ENCODE results near the gene PAGE2B.
"Not testable (repeated sequence)": the region's sequence is repeated elsewhere in the genome, so short reads cannot be mapped to it uniquely, and the experiment has no call there.

The PAGE2B gene, protein sequence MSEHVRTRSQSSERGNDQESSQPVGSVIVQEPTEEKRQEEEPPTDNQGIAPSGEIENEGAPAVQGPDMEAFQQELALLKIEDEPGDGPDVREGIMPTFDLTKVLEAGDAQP

GRCh38 chrX:55074851-55075467 lies at the start of gene PAGE2B:
TSS of gene PAGE2B (plus strand) at chrX:55075030. CDS start at chrX:55076042, 1,012 bp downstream.
- DNase-seq: no peak

GRCh38 chrX:55026143-55026542 lies 48.7 kb upstream of the PAGE2B start:
- no peak for DNase-seq

GRCh38 chrX:55026840-55027239 lies 48.0 kb upstream of the PAGE2B start:
- DNase-seq: no peak

DNA sequence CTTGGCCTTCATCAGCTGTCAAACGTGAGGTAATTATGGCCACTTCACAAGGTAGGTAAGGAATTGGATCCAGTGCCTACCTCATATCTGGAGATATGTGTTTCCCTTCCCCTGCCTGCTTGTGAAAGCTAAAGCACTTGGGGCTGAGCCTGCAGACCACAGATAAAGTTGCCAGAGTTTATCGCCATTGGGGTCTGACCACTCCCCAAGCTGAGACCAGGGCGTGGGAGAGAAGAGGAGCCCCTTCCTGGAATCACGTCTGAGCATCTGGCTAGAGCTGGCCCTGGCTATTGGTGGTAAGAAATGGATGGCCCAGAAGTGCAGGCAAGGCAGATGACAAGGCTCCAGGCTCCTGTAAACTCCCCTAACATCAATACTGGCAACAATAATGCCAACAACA lies 46.8 kb upstream of the PAGE2B start:
- DNase-seq: no peak

- no peak for DNase-seq
These were observed 46.2 kb upstream of the PAGE2B start for GRCh38 chrX:55028611-55029010.

DNA sequence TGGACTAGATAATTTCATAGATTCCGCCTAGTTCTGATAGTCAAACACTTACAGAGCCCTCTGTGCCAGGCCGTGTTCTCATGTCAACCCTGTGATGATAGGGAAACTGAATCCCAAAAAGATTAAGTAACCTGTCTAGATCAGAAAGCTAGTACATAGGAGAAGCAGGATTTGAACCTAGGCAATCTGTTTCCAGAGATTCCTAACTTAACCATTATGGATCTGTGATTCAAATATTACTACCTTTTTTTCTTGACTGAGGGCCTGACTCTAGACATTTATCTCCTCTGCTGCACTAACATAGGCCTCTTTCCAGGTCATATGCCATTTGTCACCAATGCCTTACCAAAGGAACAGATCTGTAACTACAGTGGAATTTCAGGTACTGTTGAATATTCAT lies 45.5 kb upstream of the PAGE2B start:
- no peak for DNase-seq

DNA sequence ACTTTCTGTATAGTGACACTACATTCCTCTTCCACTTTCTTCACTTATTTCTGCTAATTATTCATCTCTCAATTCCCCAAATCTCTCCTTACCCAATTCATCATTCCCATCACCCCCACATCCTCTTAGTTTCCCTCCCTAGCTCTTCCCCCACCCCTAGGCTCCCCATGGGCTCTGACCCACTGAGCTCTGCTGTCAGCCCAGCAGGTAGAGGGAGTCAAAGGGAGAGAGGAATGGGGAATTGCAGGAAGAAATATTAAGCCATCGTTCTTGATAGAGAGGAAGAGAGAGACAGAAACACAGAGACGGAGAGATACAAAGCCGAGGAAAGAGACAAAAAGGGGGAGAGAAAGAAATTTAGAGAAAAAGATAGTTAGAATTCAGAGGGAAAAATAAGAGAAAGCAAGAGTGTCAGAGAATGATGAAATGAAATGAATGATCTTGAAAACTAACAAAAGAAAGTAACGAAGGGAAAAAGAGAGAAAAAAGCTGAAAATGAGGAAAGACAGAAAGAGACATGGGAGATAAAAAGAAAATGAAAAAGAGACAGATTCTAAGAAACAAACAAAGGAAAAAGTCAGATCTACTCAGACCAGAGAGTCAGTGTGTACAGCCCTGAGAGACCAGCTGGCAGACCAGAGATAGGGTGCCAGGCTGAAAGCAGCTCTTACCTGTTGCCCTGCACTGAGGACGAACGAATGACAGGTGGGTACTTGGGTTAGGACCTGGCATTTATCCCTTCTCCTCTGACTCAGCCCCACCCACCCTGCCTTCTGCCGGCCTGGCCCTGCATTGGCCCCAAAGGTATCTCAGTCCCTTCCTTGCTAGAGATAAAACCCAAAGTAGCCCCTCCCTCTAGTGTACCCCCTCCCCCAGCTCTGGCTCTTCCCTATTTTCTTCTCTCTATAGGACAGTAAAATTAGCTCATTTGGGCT lies 44.3 kb upstream of the PAGE2B start, which contains the start of gene ALAS2:
Gene ALAS2 (minus strand): TSS at position 707 of the 935 bp plus-strand sequence. CDS start 4,977 bp downstream, outside the sequence.
- DNase-seq: no peak

GRCh38 chrX:55033429-55033828 lies 41.4 kb upstream of the PAGE2B start:
- DNase-seq: no peak

GRCh38 chrX:55039471-55039870 lies 35.4 kb upstream of the PAGE2B start:
- DNase-seq: no peak

DNA sequence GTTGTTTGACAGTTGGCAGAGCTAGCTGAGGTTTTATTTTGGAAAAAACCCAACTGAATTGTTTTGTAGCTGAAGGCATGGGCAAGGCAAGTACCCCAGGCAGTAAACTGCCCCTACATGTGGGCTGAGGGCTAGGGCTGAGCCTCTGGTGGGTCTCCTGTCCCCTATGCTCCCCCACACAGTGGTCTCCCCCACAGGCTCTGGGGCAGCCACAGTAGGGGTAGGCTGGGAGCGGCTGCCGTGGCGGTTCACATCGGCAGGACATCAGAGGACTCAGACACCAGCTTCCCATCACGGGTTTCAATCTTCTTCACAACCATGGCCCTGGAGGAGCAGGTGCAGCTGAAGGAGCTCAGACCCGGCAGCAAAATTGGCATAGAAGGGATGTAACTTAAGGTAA lies 33.3 kb upstream of the PAGE2B start:
- no peak for DNase-seq

DNA sequence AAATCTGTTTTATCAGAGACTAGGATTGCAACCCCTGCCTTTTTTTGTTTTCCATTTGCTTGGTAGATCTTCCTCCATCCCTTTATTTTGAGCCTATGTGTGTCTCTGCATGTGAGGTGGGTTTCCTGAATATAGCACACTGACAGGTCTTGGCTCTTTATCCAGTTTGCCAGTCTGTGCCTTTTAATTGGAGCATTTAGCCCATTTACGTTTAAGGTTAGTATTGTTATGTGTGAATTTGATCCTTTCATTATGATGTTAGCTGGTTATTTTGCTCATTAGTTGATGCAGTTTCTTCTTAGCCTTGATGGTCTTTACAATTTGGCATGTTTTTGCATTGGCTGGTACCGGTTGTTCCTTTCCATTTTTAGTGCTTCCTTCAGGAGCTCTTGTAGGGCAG lies 24.2 kb upstream of the PAGE2B start:
- DNase-seq: not testable (repeated sequence)

DNA sequence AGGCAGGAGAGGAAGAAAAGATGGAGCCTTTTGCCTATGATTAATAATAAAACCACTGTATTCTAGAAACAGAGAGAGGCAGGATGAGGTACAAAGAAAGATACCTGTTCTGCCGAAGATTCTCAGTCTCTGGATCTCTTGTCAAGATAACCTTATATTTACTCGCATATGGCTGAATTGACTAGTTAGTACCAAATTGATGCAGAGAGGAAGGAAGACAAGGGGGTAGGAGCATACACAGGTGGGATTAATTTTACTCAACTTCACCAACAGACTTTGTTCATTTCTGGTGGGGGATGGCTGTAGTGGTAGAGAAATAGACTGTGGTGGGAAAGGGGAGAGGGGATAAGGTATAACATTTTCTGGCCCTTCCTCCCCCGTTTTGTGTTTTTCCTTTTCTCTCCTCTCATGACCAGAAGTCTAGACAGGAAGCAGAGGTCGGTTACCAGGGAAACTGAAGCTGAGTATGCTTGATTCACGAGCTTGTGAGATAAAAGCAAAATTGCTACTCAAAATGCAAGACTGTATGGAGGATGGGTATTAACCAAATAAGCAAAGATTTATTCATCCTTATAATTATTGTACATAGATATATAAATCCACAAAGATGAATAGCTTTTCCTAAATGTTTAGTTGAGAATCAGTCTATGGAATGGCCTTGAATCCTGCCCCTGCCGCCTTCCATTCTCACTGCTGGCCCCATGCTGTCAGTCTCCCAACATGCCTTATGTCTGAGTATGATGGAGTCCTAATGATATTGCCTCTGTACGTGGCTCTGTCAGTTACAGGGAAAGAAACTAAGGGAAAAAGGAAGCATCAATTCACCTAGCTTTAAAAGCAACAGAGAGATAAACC lies 17.8 kb upstream of the PAGE2B start:
- DNase-seq: no peak

DNA sequence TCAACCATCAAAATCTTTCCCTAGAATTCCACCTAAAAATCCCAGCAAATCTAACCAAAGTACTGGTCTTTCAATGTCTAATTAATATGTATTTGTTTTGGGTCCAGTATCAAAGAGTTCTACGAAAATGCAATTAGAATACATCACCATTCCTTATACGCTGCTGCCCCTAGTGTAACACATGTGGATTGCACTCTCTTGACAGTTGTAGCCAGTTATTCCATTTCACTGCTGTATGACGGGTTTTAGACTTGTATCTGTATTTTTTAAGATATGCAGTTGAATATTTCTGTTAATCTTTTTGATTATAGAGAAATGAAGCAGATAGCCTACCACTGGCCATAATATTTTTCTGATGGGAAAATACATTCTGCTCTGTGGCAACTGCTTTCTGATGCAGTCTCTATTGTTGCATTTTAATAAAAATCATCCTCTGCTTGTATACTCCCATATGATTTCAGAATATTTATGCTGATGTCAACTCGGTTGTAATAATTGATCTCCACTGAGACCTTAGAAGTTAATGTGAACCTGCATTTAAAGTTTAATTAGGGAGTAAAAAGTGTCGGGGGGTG lies 17.1 kb upstream of the PAGE2B start:
- DNase-seq: peak; percentile 12

GRCh38 chrX:55067180-55067579 lies 7.7 kb upstream of the PAGE2B start:
- not testable (repeated sequence) for DNase-seq

- no peak for DNase-seq
These were observed 2.5 kb upstream of the PAGE2B start for GRCh38 chrX:55072286-55072685.

DNA sequence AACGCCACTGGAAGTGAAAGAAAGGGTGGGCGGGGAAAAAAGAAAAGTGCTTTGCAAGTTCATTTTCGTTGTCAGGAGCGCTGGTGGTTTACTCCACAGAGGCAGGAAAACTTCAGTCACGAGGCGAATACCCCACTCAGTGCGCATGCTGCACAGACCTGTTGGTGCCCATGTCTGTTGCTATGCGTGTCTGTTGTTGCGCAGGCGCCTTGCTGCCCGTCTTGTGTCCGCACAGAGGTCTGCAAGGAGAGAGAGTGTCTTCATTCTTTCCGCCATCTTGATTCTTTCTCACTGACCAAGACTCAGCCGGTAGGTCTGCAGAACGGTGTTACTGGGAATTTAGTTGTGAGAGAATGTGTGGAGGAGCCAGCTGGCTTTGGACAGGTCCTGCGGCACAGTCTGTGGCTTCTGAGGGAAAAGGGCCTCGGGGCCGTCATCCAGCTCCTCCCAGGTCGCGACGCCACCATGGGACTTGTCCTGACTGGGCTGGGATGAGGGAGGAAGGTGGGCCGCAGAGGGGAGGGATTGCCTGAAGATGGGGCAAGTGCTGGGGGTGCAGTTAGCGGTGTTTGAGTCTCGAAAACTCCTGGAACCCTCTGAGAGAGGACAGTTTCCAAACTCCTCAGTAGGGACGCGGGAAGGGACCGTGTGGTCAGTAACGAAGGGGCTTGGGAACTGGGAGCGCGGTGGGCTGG lies 14.1 kb downstream of the PAGE2B start, which contains the start of gene PAGE2:
Gene PAGE2 (plus strand): TSS at position 224 of the 695 bp plus-strand sequence. CDS start 1,003 bp downstream, outside the sequence.
- no peak for DNase-seq

DNA sequence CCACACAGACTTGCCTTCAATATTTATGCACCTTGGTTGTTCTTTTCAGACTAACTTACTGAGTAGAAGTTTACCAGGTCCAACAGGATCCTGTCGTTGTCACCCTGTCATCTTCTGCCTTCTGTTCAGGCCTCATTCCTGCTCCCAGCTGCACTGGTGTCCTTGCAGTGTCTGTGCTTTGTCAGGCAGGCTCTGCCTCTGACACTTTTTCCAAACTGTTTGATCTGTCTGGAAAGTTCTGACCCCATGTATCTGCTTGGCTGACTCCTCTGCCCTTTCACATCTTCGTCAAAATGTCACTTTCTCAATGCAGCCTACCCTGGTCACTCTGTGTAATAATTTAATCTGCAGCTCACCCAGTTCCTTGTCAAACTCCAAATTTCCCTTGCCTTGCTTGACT lies 23.9 kb downstream of the PAGE2B start:
- no peak for DNase-seq

DNA sequence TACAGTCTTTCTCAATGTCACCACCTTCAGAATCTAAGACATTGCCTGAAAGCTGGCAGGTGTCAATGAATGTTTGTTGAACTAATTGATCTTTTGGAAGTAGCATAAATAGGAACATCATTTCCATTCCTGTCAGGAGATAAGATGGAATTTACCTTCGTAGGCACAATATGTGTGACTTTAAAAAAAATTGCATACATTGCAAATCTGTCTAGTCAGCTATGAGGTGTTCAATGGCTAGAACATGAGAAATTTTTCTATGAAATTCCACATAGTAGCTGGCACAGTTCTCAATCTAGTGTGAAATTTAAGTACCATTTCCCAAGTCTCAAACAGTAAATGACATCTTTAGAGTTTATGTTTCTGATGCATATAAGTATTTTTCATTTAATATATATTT lies 24.3 kb downstream of the PAGE2B start:
- DNase-seq: no peak

DNA sequence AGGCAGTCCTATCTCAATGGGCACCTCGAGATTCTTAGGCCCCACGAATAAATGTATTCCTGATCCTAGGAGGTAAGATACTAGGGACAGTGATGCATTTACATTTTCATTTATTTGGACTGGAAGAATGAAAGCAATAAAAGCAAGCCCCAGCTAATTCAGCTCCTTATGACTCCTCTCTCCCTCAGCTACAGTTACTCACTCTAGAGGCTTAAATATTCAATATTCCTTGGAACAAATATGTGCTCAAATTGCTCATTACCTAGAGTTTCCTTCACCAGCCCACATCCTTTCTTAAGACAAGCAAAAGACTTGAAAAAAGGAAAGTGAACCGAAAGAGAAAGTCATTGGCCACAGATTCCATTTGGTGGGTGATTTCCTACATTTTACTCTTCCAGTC lies 27.9 kb downstream of the PAGE2B start:
- DNase-seq: no peak

DNA sequence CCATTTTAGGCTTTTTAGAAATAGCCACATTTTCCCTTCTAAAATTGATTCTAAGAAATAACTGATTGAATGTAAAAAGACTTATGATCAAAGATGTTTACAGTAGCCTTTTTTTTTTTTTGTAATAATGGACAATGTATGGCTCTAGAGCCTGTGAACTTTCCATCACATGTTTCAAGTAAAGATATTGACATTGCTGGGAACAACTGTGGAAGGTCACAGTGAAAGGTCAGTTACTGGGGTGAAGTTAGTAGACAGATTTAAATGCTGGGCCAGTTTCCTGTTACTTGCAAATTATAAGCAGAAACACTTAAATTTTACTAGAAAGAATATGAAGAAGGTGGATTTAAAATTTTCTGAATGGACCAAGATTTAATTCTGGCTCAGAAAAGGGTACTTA lies 32.4 kb downstream of the PAGE2B start:
- DNase-seq: no peak

- no peak for DNase-seq
These were observed 33.1 kb downstream of the PAGE2B start for GRCh38 chrX:55107911-55108310.

DNA sequence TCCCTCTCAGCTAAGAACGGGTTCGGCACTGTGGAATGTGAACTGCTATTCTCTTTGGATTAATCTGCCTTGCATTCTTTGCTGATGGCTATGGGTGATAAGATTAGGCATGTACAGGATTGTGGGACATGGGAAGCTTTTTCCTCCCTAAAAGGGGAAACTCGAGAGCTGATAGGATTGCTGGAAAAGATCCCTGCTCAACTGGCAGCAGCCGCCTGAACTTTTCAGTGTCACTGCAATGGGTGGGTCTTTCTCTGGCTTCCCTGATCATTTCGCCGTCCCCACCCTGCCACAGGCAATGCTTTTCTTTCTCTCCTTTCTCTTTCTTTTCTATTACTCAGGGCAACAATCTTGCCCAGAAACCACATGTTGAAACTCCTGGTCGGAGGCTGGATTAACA lies 34.5 kb downstream of the PAGE2B start:
- DNase-seq: no peak

Data from activated naive CD4-positive, alpha-beta T cell treated with anti-CD3 and anti-CD28 coated beads, Interleukin-2, amount 50 U/mL, for 16 hours (primary cell).